Coronary artery (tissue), 2 donors: ENCODE data around the gene GAS6.

ENCODE experiments used
- DNase-seq: peaks from one replicate; pipeline ENCODE4 v3.0.0-alpha.2; 2017; ENCODE audit warnings: low spot score
- H3K27ac ChIP-seq, 2 donors: fragments of 200-600 bp; sonication (generic); one replicate each; pipeline ENCODE4 v1.5.1; 2016 to 2019
- H3K4me3 ChIP-seq: fragments of 200-600 bp; sonication (generic); 2 replicates; pipeline ENCODE4 v1.5.1; 2016; ENCODE audit warnings: mild to moderate bottlenecking, moderate library complexity
- CTCF ChIP-seq: fragments of 200-600 bp; sonication (generic); IDR thresholded peaks from one replicate; pipeline ENCODE4 v1.5.1; 2019; ENCODE audit warnings: antibody characterized with exemption

Gene GAS6

GRCh38 chr13:113904411-113904810 lies 40.5 kb upstream of the GAS6 start:
- TF ChIP-seq CTCF: peak; percentile 31
- Histone ChIP-seq H3K27ac (peak overlapping the region; percentile 18 to 76), H3K4me3 (no peak overlapping the region)
- peak; percentile 72 for DNase-seq

- Histone ChIP-seq H3K27ac (peak overlapping the region; percentile 62 to 76), H3K4me3 (no peak overlapping the region)
- TF ChIP-seq CTCF: no peak
- DNase-seq: peak; percentile 52
Measured at GRCh38 chr13:113903912-113904311, 40.0 kb upstream of the GAS6 start.

GRCh38 chr13:113902986-113903775 lies 39.3 kb upstream of the GAS6 start:
- Histone ChIP-seq H3K4me3 (no peak overlapping the region), H3K27ac (peak overlapping the region; percentile 62 to 76)
- no peak for TF ChIP-seq CTCF
- DNase-seq: peak; percentile 79

- no peak for TF ChIP-seq CTCF
- Histone ChIP-seq H3K4me3 (no peak overlapping the region), H3K27ac (peak overlapping the region in 1 of 2 donors; percentile 62)
- no peak for DNase-seq
Measured at GRCh38 chr13:113902481-113902880, 38.6 kb upstream of the GAS6 start.

GRCh38 chr13:113901642-113902041 lies 37.8 kb upstream of the GAS6 start:
- no peak for TF ChIP-seq CTCF
- Histone ChIP-seq H3K27ac (peak overlapping the region in 1 of 2 donors; percentile 23), H3K4me3 (no peak overlapping the region)
- DNase-seq: no peak

- peak; percentile 69 for DNase-seq
- Histone ChIP-seq H3K27ac (peak overlapping the region in 1 of 2 donors; percentile 23), H3K4me3 (no peak overlapping the region)
- TF ChIP-seq CTCF: no peak
Measured at GRCh38 chr13:113901231-113901630, 37.4 kb upstream of the GAS6 start.

GRCh38 chr13:113900646-113901045 lies 36.8 kb upstream of the GAS6 start:
- Histone ChIP-seq H3K4me3 (no peak overlapping the region), H3K27ac (no peak overlapping the region)
- no peak for TF ChIP-seq CTCF
- no peak for DNase-seq
